Measurements from ENCODE around the gene NR5A1. TPM values are rescaled to one million over a fixed set of nuclear protein-coding genes. Genes with fewer than 3 reads are reported as not detected.

Gene NR5A1
- total RNA-seq: not detected

- no peak within 1 kb of the TSS for H3K4me3 Mint-ChIP-seq
- no peak for DNase-seq
- ATAC-seq: no peak
- H3K4me1 Mint-ChIP-seq: peaks cover 4% of the 10 kb centered on the region
- CTCF ChIA-PET: no interaction called here
- H3K27me3 Mint-ChIP-seq: peaks cover 22% of the 10 kb centered on the region
- no peaks in the 10 kb centered on the region for H3K9me3 Mint-ChIP-seq (ENCODE audit: low read depth)
- H3K36me3 Mint-ChIP-seq: peaks cover 4% of the 10 kb centered on the region
- no peak within 1 kb of the TSS for H3K27ac Mint-ChIP-seq
Observed at GRCh38 chr9:124506931-124507879, at the start of gene NR5A1. NR5A1 (minus strand) TSS chr9:124507399; CDS start chr9:124503395, 4,004 bp downstream.

- H3K27ac Mint-ChIP-seq: no peak overlapping the region
- DNase-seq: no peak
- no peaks in the 10 kb centered on the region for H3K9me3 Mint-ChIP-seq (ENCODE audit: low read depth)
- H3K36me3 Mint-ChIP-seq: no peaks in the 10 kb centered on the region
- H3K4me3 Mint-ChIP-seq: no peak overlapping the region
- CTCF ChIA-PET: interaction anchor here (1.5 kb wide), 1 partner anchor 39 kb away, joined by 3 read pairs; no protein-coding TSS in a partner anchor
- peaks cover 2% of the 10 kb centered on the region for H3K27me3 Mint-ChIP-seq
- no peaks in the 10 kb centered on the region for H3K4me1 Mint-ChIP-seq
- ATAC-seq: no peak
Observed at GRCh38 chr9:124555043-124555442, 47.8 kb upstream of the NR5A1 start.

GRCh38 chr9:124553738-124554137 lies 46.5 kb upstream of the NR5A1 start:
- ATAC-seq: no peak
- Mint-ChIP-seq H3K27ac (no peak overlapping the region), H3K27me3 (peaks cover 2% of the 10 kb centered on the region), H3K36me3 (no peaks in the 10 kb centered on the region), H3K4me1 (peaks cover 5% of the 10 kb centered on the region), H3K9me3 (ENCODE audit: low read depth) (no peaks in the 10 kb centered on the region), H3K4me3 (no peak overlapping the region)
- CTCF ChIA-PET: interaction anchor here (1.1 to 2.7 kb wide), 2 partner anchors 17 to 158 kb away, joined by 3 to 15 read pairs; no protein-coding TSS in a partner anchor
- no peak for DNase-seq

DNA sequence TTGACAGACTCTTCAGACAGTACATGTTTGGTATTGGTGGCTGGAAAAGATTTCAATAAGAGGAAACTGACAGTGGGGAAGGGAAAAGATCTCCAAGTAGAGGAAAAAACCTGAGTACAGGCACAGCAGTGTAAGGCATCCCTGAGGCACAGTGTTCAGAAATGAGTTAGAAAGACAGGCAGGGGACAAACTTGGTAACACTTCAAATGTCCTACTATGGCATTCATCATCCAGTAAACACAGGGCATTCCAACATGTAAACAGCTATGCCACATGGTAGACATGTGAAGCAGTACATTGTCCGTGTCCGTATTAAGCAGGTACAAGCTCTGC lies 45.0 kb upstream of the NR5A1 start:
- H3K9me3 Mint-ChIP-seq (ENCODE audit: low read depth): no peaks in the 10 kb centered on the region
- ATAC-seq (no peak), DNase-seq (no peak)
- CTCF ChIA-PET: interaction anchor here (0.8 to 2.7 kb wide), 12 partner anchors 10 to 160 kb away, joined by 3 to 15 read pairs (median 5); no protein-coding TSS in a partner anchor
- no peaks in the 10 kb centered on the region for H3K36me3 Mint-ChIP-seq
- peaks cover 9% of the 10 kb centered on the region for H3K27me3 Mint-ChIP-seq
- no peak overlapping the region for H3K27ac Mint-ChIP-seq
- H3K4me1 Mint-ChIP-seq: peaks cover 8% of the 10 kb centered on the region
- no peak overlapping the region for H3K4me3 Mint-ChIP-seq

- H3K27ac Mint-ChIP-seq: no peak overlapping the region
- DNase-seq (peak; percentile 60), ATAC-seq (peak; percentile 73)
- H3K9me3 Mint-ChIP-seq (ENCODE audit: low read depth): no peaks in the 10 kb centered on the region
- CTCF ChIA-PET: interaction anchor here (0.7 to 2.7 kb wide), 15 partner anchors 9 to 160 kb away, joined by 3 to 15 read pairs (median 5); no protein-coding TSS in a partner anchor
- peaks cover 14% of the 10 kb centered on the region for H3K27me3 Mint-ChIP-seq
- peaks cover 8% of the 10 kb centered on the region for H3K4me1 Mint-ChIP-seq
- no peaks in the 10 kb centered on the region for H3K36me3 Mint-ChIP-seq
- H3K4me3 Mint-ChIP-seq: no peak overlapping the region
Observed at GRCh38 chr9:124551472-124552272, 44.5 kb upstream of the NR5A1 start.

- no peaks in the 10 kb centered on the region for H3K9me3 Mint-ChIP-seq (ENCODE audit: low read depth)
- H3K27me3 Mint-ChIP-seq: peaks cover 18% of the 10 kb centered on the region
- H3K36me3 Mint-ChIP-seq: no peaks in the 10 kb centered on the region
- CTCF ChIA-PET: interaction anchor here (1.5 kb wide), 1 partner anchor 13 kb away, joined by 4 read pairs; no protein-coding TSS in a partner anchor
- peaks cover 8% of the 10 kb centered on the region for H3K4me1 Mint-ChIP-seq
- ATAC-seq (no peak), DNase-seq (no peak)
- no peak overlapping the region for H3K27ac Mint-ChIP-seq
- no peak overlapping the region for H3K4me3 Mint-ChIP-seq
Observed at GRCh38 chr9:124550072-124550471, 42.9 kb upstream of the NR5A1 start.

DNA sequence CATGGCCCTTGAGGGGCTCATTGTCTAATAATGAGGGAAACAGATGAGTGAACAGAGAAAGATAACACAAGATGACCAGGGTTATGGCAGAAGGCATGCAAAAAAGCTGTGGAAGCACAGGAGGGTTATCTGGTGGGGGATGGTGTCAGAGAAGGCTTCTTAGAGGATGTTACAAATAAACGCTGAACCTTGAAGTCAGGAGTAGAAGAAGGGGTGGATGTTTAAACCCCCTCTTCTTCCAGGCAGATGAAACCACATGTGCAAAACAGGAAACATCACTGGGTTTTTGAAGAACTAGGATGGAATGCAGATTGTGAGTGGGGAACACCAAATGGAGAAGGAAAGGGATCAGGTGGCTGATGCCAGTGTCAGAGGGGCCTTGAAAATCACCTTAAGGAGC lies 41.8 kb upstream of the NR5A1 start:
- Mint-ChIP-seq H3K4me3 (no peak overlapping the region), H3K9me3 (ENCODE audit: low read depth) (no peaks in the 10 kb centered on the region), H3K36me3 (no peaks in the 10 kb centered on the region), H3K4me1 (peaks cover 8% of the 10 kb centered on the region), H3K27me3 (peaks cover 24% of the 10 kb centered on the region), H3K27ac (no peak overlapping the region)
- DNase-seq (no peak), ATAC-seq (no peak)
- CTCF ChIA-PET: interaction anchor here (1.5 kb wide), 1 partner anchor 12 kb away, joined by 4 read pairs; no protein-coding TSS in a partner anchor

GRCh38 chr9:124544535-124544934 lies 37.3 kb upstream of the NR5A1 start:
- no peaks in the 10 kb centered on the region for H3K36me3 Mint-ChIP-seq
- ATAC-seq (no peak), DNase-seq (no peak)
- no peaks in the 10 kb centered on the region for H3K9me3 Mint-ChIP-seq (ENCODE audit: low read depth)
- CTCF ChIA-PET: no interaction called here
- peaks cover 41% of the 10 kb centered on the region for H3K27me3 Mint-ChIP-seq
- H3K4me3 Mint-ChIP-seq: no peak overlapping the region
- peaks cover 8% of the 10 kb centered on the region for H3K4me1 Mint-ChIP-seq
- H3K27ac Mint-ChIP-seq: no peak overlapping the region

DNA sequence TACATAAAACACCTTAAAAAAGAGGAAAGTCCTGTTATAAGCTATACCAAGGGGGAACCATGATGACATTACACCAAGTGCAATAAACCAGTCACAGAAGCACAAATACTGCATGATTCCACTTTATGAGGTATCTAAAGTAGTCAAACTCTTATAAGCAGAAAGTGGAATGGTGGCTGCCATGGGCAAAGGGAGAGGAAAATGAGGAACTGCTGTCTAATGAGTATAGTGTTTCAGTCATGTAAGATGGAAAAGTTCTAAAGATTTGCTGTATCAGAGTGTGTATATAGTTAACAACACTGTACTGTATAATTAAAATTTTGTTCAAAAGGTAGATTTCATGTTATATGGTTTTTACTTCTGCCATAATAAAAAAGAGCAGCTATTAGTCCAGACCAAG lies 34.6 kb upstream of the NR5A1 start:
- H3K4me3 Mint-ChIP-seq: no peak overlapping the region
- CTCF ChIA-PET: interaction anchor here (3.2 kb wide), 1 partner anchor 10 kb away, joined by 9 read pairs; no protein-coding TSS in a partner anchor

GRCh38 chr9:124537926-124538325 lies 30.7 kb upstream of the NR5A1 start:
- Mint-ChIP-seq H3K27me3 (peaks cover 15% of the 10 kb centered on the region), H3K4me1 (no peaks in the 10 kb centered on the region), H3K36me3 (no peaks in the 10 kb centered on the region), H3K9me3 (ENCODE audit: low read depth) (no peaks in the 10 kb centered on the region), H3K4me3 (no peak overlapping the region), H3K27ac (no peak overlapping the region)
- CTCF ChIA-PET: interaction anchor here (0.6 to 4.7 kb wide), 8 partner anchors 13 to 130 kb away, joined by 3 to 54 read pairs (median 6); no protein-coding TSS in a partner anchor
- DNase-seq (no peak), ATAC-seq (no peak)

More for the DNA sequence above, 34.6 kb upstream of the NR5A1 start:
- Mint-ChIP-seq H3K9me3 (ENCODE audit: low read depth) (no peaks in the 10 kb centered on the region), H3K4me1 (no peaks in the 10 kb centered on the region), H3K36me3 (no peaks in the 10 kb centered on the region), H3K27me3 (peaks cover 31% of the 10 kb centered on the region), H3K27ac (no peak overlapping the region)
- no peak for ATAC-seq
- DNase-seq: no peak

- CTCF ChIA-PET: interaction anchor here (1.4 to 4.7 kb wide), 7 partner anchors 10 to 140 kb away, joined by 3 to 54 read pairs (median 9); no protein-coding TSS in a partner anchor
- H3K36me3 Mint-ChIP-seq: no peaks in the 10 kb centered on the region
- H3K4me1 Mint-ChIP-seq: no peaks in the 10 kb centered on the region
- DNase-seq: no peak
- no peak overlapping the region for H3K4me3 Mint-ChIP-seq
- H3K9me3 Mint-ChIP-seq (ENCODE audit: low read depth): no peaks in the 10 kb centered on the region
- H3K27ac Mint-ChIP-seq: no peak overlapping the region
- no peak for ATAC-seq
- peaks cover 7% of the 10 kb centered on the region for H3K27me3 Mint-ChIP-seq
Observed at GRCh38 chr9:124535846-124536245, 28.6 kb upstream of the NR5A1 start.

DNA sequence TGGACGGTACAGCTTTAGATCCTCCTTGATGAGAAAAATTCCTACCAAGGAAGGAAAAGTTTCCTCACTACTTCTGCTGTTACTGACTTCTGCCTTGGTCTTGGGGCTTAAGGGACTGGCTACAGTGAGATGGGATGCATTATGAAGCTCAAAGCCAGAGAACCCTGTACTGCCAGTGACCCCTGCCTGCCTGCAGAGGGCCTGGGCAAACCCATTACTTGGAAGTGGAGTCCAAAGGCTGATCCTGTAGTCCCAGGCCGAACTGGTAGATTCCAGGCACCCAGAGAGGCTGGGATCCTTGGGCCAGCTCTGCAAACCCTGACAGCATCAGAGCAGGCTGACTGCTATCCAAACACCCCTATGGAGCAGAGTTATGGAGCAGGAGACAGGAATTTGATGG lies 25.7 kb upstream of the NR5A1 start:
- no peaks in the 10 kb centered on the region for H3K9me3 Mint-ChIP-seq (ENCODE audit: low read depth)
- peaks cover 6% of the 10 kb centered on the region for H3K27me3 Mint-ChIP-seq
- CTCF ChIA-PET: interaction anchor here (1.2 kb wide), 1 partner anchor 141 kb away, joined by 3 read pairs; no protein-coding TSS in a partner anchor

DNA sequence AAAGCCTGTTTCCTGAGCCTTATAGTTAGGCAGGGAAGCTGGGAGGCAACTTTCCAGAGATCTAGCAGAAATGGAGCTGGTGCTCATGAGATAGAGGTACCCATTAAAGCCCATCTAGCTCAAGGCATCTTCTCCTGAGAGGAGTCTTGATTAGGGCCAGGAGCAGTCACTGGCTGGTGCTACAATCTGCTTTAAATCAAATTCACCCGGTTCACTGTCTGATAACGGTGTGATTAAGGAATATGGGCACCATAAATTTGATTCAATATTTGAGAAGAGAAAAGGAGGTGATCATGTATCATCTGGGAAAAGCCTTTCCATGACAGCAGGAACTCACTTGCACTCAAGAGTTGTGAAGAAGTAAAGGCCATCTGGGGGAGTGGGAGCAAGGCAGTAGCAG lies 23.9 kb upstream of the NR5A1 start:
- Mint-ChIP-seq H3K27me3 (peaks cover 10% of the 10 kb centered on the region), H3K27ac (no peak overlapping the region), H3K4me1 (no peaks in the 10 kb centered on the region), H3K36me3 (no peaks in the 10 kb centered on the region), H3K4me3 (no peak overlapping the region), H3K9me3 (ENCODE audit: low read depth) (no peaks in the 10 kb centered on the region)
- DNase-seq (peak; percentile 4), ATAC-seq (no peak)
- CTCF ChIA-PET: interaction anchor here (1.2 kb wide), 1 partner anchor 111 kb away, joined by 4 read pairs; no protein-coding TSS in a partner anchor

More for the DNA sequence above, 25.7 kb upstream of the NR5A1 start:
- Mint-ChIP-seq H3K4me3 (no peak overlapping the region), H3K4me1 (no peaks in the 10 kb centered on the region), H3K27ac (no peak overlapping the region), H3K36me3 (no peaks in the 10 kb centered on the region)
- DNase-seq (no peak), ATAC-seq (no peak)
